ENCODE results near the gene SNRPD1.

Gene SNRPD1

GRCh38 chr18:21682371-21683051, 70.4 kb downstream of the SNRPD1 start:
- CTCF ChIA-PET: interaction anchor here (1.2 kb wide), 1 partner anchor 48 kb away, joined by 3 read pairs; no protein-coding TSS in a partner anchor
- Histone ChIP-seq H3K4me3 (ENCODE audit: low read depth, low read length) (no peak overlapping the region), H3K9me3 (ENCODE audit: control insufficient read depth, insufficient read depth, low read depth, low read length) (no peaks in the 10 kb centered on the region), H3K36me3 (ENCODE audit: control insufficient read depth in 2 of 2, insufficient read depth in 1 of 2, low read length in 2 of 2) (peaks cover 0 to 11% of the 10 kb centered on the region in 2 experiments; a peak in 2 of 3 replicates), H3K4me1 (ENCODE audit: control insufficient read depth, insufficient read depth, low read length) (no peaks in the 10 kb centered on the region), H3K27ac (ENCODE audit: extremely low read depth, low read depth, low read length) (no peak overlapping the region)
- POLR2A ChIA-PET: interaction anchor here (1.2 kb wide), 1 partner anchor 22 kb away, joined by 6 read pairs; the partner anchor contains the start of gene ABHD3
- TF ChIP-seq ZNF529 (tag by site-specific recombination; IDR thresholded peaks at IDR 0.05; ENCODE audit: insufficient replicate concordance): no peak
- peak; percentile 20; the same call in 1 of the 2 replicates for TF ChIP-seq PRDM1 (tag by site-specific recombination; IDR thresholded peaks at IDR 0.05)
